ENCODE measurements around the gene DERA.

Gene DERA

GRCh38 chr12:15987696-15988095 is 76.6 kb downstream of the DERA start:
- no peak overlapping the region for H2AFZ ChIP-seq (ENCODE audit: low read length)

GRCh38 chr12:15988983-15989755 is 78.0 kb downstream of the DERA start:
- no peaks in the 10 kb centered on the region for H3K27me3 ChIP-seq (replicated peaks; ENCODE audit: insufficient read depth, low read length)
- H3K4me3 ChIP-seq (ENCODE audit: low read length), result no peak overlapping the region
- H3F3A ChIP-seq (ENCODE audit: insufficient read depth, low read length), result no peaks in the 10 kb centered on the region
- no peak overlapping the region for H3K27ac ChIP-seq (ENCODE audit: low read length)
- H2AFZ ChIP-seq (ENCODE audit: low read length), result no peak overlapping the region
- H3K4me2 ChIP-seq (ENCODE audit: low read depth, low read length), result no peak overlapping the region
- DNase-seq, result no peak
- no peaks in the 10 kb centered on the region for H3K36me3 ChIP-seq (replicated peaks; ENCODE audit: insufficient read depth, low read length)
- TF ChIP-seq EZH2 (optimal IDR thresholded peaks at IDR 0.05; ENCODE audit: low read depth, low read length), result no peak
- TF ChIP-seq CTCF (IDR thresholded peaks at IDR 0.05; ENCODE audit: low read length), result no peak
- TF ChIP-seq EZH2phosphoT487 (IDR thresholded peaks at IDR 0.05; ENCODE audit: low read length), result no peak
- no peaks in the 10 kb centered on the region for H4K20me1 ChIP-seq (ENCODE audit: insufficient read depth, low read length)
- 0 out of 2 replicates have a peak, but pooled peaks cover 4% of the 10 kb centered on the region for H3K4me1 ChIP-seq (ENCODE audit: low read length)
- no peaks in the 10 kb centered on the region for H3K9me2 ChIP-seq (replicated peaks; ENCODE audit: insufficient read depth, low read length)
- no peak overlapping the region for H3K9ac ChIP-seq (ENCODE audit: low read length)
- no peaks in the 10 kb centered on the region for H3K9me3 ChIP-seq (replicated peaks; ENCODE audit: insufficient read depth, low read length)
- H3K79me2 ChIP-seq (ENCODE audit: low read length), result no peaks in the 10 kb centered on the region

More at GRCh38 chr12:15987696-15988095, 76.6 kb downstream of the DERA start:
- Histone ChIP-seq H4K20me1 (ENCODE audit: insufficient read depth, low read length) (no peaks in the 10 kb centered on the region), H3F3A (ENCODE audit: insufficient read depth, low read length) (no peaks in the 10 kb centered on the region), H3K9me2 (replicated peaks; ENCODE audit: insufficient read depth, low read length) (no peaks in the 10 kb centered on the region), H3K4me1 (ENCODE audit: low read length) (0 out of 2 replicates have a peak, but pooled peaks cover 4% of the 10 kb centered on the region), H3K4me2 (ENCODE audit: low read depth, low read length) (no peak overlapping the region), H3K4me3 (ENCODE audit: low read length) (no peak overlapping the region), H3K9ac (ENCODE audit: low read length) (no peak overlapping the region), H3K79me2 (ENCODE audit: low read length) (no peaks in the 10 kb centered on the region), H3K27me3 (replicated peaks; ENCODE audit: insufficient read depth, low read length) (no peaks in the 10 kb centered on the region), H3K27ac (ENCODE audit: low read length) (no peak overlapping the region), H3K36me3 (replicated peaks; ENCODE audit: insufficient read depth, low read length) (no peaks in the 10 kb centered on the region), H3K9me3 (replicated peaks; ENCODE audit: insufficient read depth, low read length) (no peaks in the 10 kb centered on the region)
- no peak for DNase-seq
- no peak for TF ChIP-seq CTCF (IDR thresholded peaks at IDR 0.05; ENCODE audit: low read length)
- no peak for TF ChIP-seq EZH2 (optimal IDR thresholded peaks at IDR 0.05; ENCODE audit: low read depth, low read length)
- no peak for TF ChIP-seq EZH2phosphoT487 (IDR thresholded peaks at IDR 0.05; ENCODE audit: low read length)

GRCh38 chr12:15995801-15996200 is 84.7 kb downstream of the DERA start:
- H4K20me1 ChIP-seq (ENCODE audit: insufficient read depth, low read length), result no peaks in the 10 kb centered on the region
- H3K4me2 ChIP-seq (ENCODE audit: low read depth, low read length), result no peak overlapping the region
- no peaks in the 10 kb centered on the region for H3K9me2 ChIP-seq (replicated peaks; ENCODE audit: insufficient read depth, low read length)
- no peaks in the 10 kb centered on the region for H3K79me2 ChIP-seq (ENCODE audit: low read length)
- H3K4me3 ChIP-seq (ENCODE audit: low read length), result no peak overlapping the region
- no peak overlapping the region for H2AFZ ChIP-seq (ENCODE audit: low read length)
- no peaks in the 10 kb centered on the region for H3K36me3 ChIP-seq (replicated peaks; ENCODE audit: insufficient read depth, low read length)
- H3K4me1 ChIP-seq (ENCODE audit: low read length), result no peaks in the 10 kb centered on the region
- DNase-seq, result no peak
- H3F3A ChIP-seq (ENCODE audit: insufficient read depth, low read length), result no peaks in the 10 kb centered on the region
- no peaks in the 10 kb centered on the region for H3K27me3 ChIP-seq (replicated peaks; ENCODE audit: insufficient read depth, low read length)
- no peak overlapping the region for H3K27ac ChIP-seq (ENCODE audit: low read length)
- H3K9ac ChIP-seq (ENCODE audit: low read length), result no peak overlapping the region
- no peak for TF ChIP-seq EZH2 (optimal IDR thresholded peaks at IDR 0.05; ENCODE audit: low read depth, low read length)
- TF ChIP-seq EZH2phosphoT487 (IDR thresholded peaks at IDR 0.05; ENCODE audit: low read length), result no peak
- no peak for TF ChIP-seq CTCF (IDR thresholded peaks at IDR 0.05; ENCODE audit: low read length)
- H3K9me3 ChIP-seq (replicated peaks; ENCODE audit: insufficient read depth, low read length), result no peaks in the 10 kb centered on the region

Measured in MM.1S (cell line).